Prostate gland (tissue), 2 donors: ENCODE data around the gene SLC25A11. TPM values are rescaled to one million over a fixed set of nuclear protein-coding genes. Genes with fewer than 3 reads are reported as not detected.

Source experiments
- DNase-seq: peaks from one replicate; pipeline ENCODE4 v3.0.0-alpha.2; 2019; ENCODE audit warnings: low spot score
- H3K27ac ChIP-seq, 2 donors: fragments of 200-600 bp; sonication (generic); 2 replicates each; pipeline ENCODE4 v1.5.1; 2017 to 2019
- H3K27me3 ChIP-seq: fragments of 200-600 bp; sonication (generic); replicated peaks from 2 replicates; pipeline ENCODE4 v1.5.1; 2019; ENCODE audit not compliant: insufficient read depth
- H3K36me3 ChIP-seq, 2 donors: fragments of 200-600 bp; sonication (generic); 1 replicate in 1 of 2; 2 replicates in 1 of 2; pipeline versions ENCODE4 v1.5.1 to v1.8.1; 2017 to 2019
- H3K4me1 ChIP-seq: fragments of 200-600 bp; sonication (generic); replicated peaks from 2 replicates; pipeline ENCODE4 v1.5.1; 2019
- H3K4me3 ChIP-seq, 2 donors: fragments of 200-600 bp; sonication (generic); 2 replicates each; pipeline ENCODE4 v1.5.1; 2017 to 2019
- H3K9me3 ChIP-seq: fragments of 200-600 bp; sonication (generic); 2 replicates; pipeline ENCODE4 v1.5.1; 2017
- CTCF ChIP-seq, 4 experiments: fragments of 200-600 bp in 2 of 4; fragments of 450-650 bp in 2 of 4; sonication (generic) in 2 of 4; IDR thresholded peaks; 1 replicate in 3 of 4; 2 replicates in 1 of 4; pipeline ENCODE4 v1.5.1; 2016 to 2019; ENCODE audit warnings: antibody characterized with exemption in 4 of 4, mild to moderate bottlenecking in 2 of 4, moderate library complexity in 2 of 4
- POLR2A ChIP-seq: fragments of 450-650 bp; IDR thresholded peaks from one replicate; pipeline ENCODE4 v1.6.1; 2016; ENCODE audit warnings: antibody characterized with exemption, mild to moderate bottlenecking
- POLR2AphosphoS5 ChIP-seq: sonication (generic); formaldehyde crosslinking; IDR thresholded peaks from one replicate; pipeline ENCODE4 v1.6.1; 2017; ENCODE audit warnings: antibody characterized with exemption
- WGBS: methylation state at CpG from one replicate; pipeline ENCODE4 v1.1.5; 2018; 5-methylcytosine and 5-hydroxymethylcytosine counted together
- intact Hi-C: fragments of 100-400 bp; cut with DNase I; formaldehyde crosslinking; loops from one replicate; pipeline ENCODE4 v1.14.2; 2022
- total RNA-seq, 2 donors: library from RNA; depleted of rRNA; stranded (reverse); fragments of >200 nt; gene quantifications; one replicate each; pipeline ENCODE4 v1.1.0, GENCODE V29; 2016

SLC25A11 gene
- total RNA-seq, 2 donors from 2014 or later, result 40.5 to 68.0 TPM

- intact Hi-C loops, result no loop called here
- H3K9me3 ChIP-seq, result no peaks in the 10 kb centered on the region
- TF ChIP-seq POLR2AphosphoS5, result no peak
- TF ChIP-seq POLR2A, result no peak
- no peak for TF ChIP-seq CTCF (IDR thresholded peaks at IDR 0.05)
- peaks cover 1% of the 10 kb centered on the region for H3K4me1 ChIP-seq
- H3K36me3 ChIP-seq, result peaks cover 9 to 15% of the 10 kb centered on the region in 2 donors
- H3K27me3 ChIP-seq, result no peaks in the 10 kb centered on the region
- no peak for DNase-seq
- H3K27ac ChIP-seq, result no peak overlapping the region
- H3K4me3 ChIP-seq, result no peak overlapping the region
- 74% methylated on average over 8 of the region's 8 CpGs for WGBS
Measured at GRCh38 chr17:4898351-4898750, 41.5 kb downstream of the SLC25A11 start.

DNA sequence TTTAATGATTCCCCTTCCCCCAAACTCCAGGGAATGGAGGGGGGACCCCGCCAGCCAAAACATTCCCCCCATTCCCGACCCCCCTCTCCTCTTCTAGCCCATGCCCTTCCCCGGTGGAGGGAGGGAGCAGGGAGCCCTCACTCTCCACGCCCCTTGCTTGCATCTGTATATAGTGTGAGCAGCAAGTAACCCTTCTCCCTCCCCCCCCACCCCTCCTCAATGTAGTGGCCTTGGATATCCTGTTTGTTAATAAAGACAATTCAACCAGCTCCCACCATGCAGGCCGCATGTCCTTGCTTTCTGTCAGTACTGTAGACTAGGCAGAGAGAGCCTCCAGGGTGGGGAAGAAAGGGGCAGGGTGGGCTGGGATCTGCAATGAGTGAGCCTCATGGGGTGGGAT, 42.1 kb downstream of the SLC25A11 start:
- no peaks in the 10 kb centered on the region for H3K4me1 ChIP-seq
- H3K4me3 ChIP-seq, result no peak overlapping the region
- peaks cover 9 to 20% of the 10 kb centered on the region in 2 donors for H3K36me3 ChIP-seq
- H3K9me3 ChIP-seq, result no peaks in the 10 kb centered on the region
- TF ChIP-seq CTCF (IDR thresholded peaks at IDR 0.05) (no peak), POLR2A (no peak), POLR2AphosphoS5 (no peak)
- intact Hi-C loops, result no loop called here
- DNase-seq, result no peak
- H3K27me3 ChIP-seq, result no peaks in the 10 kb centered on the region
- 87% methylated on average over 5 of the region's 5 CpGs for WGBS
- H3K27ac ChIP-seq, result no peak overlapping the region

DNA sequence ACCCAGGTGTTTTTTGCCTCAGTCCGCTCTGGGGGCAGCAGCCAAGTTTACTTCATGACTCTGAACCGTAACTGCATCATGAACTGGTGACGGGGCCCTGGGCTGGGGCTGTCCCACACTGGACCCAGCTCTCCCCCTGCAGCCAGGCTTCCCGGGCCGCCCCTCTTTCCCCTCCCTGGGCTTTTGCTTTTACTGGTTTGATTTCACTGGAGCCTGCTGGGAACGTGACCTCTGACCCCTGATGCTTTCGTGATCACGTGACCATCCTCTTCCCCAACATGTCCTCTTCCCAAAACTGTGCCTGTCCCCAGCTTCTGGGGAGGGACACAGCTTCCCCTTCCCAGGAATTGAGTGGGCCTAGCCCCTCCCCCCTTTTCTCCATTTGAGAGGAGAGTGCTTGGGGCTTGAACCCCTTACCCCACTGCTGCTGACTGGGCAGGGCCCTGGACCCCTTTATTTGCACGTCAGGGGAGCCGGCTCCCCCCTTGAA, 42.6 kb downstream of the SLC25A11 start:
- H3K4me3 ChIP-seq, result no peak overlapping the region
- no peaks in the 10 kb centered on the region for H3K9me3 ChIP-seq
- no peaks in the 10 kb centered on the region for H3K4me1 ChIP-seq
- no peak for TF ChIP-seq POLR2AphosphoS5
- TF ChIP-seq POLR2A, result no peak
- TF ChIP-seq CTCF (IDR thresholded peaks at IDR 0.05), result no peak
- DNase-seq, result no peak
- no peaks in the 10 kb centered on the region for H3K27me3 ChIP-seq
- WGBS, result 79% methylated on average over 10 of the region's 10 CpGs
- intact Hi-C loops, result no loop called here
- H3K36me3 ChIP-seq, result peaks cover 9 to 24% of the 10 kb centered on the region in 2 donors
- no peak overlapping the region for H3K27ac ChIP-seq

- Histone ChIP-seq H3K36me3 (peaks cover 9 to 24% of the 10 kb centered on the region in 2 donors), H3K4me1 (no peaks in the 10 kb centered on the region), H3K9me3 (no peaks in the 10 kb centered on the region), H3K27me3 (no peaks in the 10 kb centered on the region), H3K4me3 (no peak overlapping the region), H3K27ac (no peak overlapping the region)
- DNase-seq, result no peak
- TF ChIP-seq POLR2A, result no peak
- no peak for TF ChIP-seq CTCF (IDR thresholded peaks at IDR 0.05)
- no peak for TF ChIP-seq POLR2AphosphoS5
- 84% methylated on average over 27 of the region's 27 CpGs for WGBS
- intact Hi-C loops, result no loop called here
Measured at GRCh38 chr17:4896332-4897197, 43.3 kb downstream of the SLC25A11 start.
